ENCODE results near the gene FRMD5. TPM values are rescaled to one million over a fixed set of nuclear protein-coding genes. Genes with fewer than 3 reads are reported as not detected.

Gene FRMD5
- total RNA-seq, 4 donors from 2014 or later, result 0.13 to 0.37 (median 0.24) TPM; not detected in 1

GRCh38 chr15:43928152-43928551 is 266.9 kb downstream of the FRMD5 start:
- no peak for ATAC-seq (ENCODE audit: low FRiP score)
- no peak for DNase-seq (ENCODE audit: low spot score)
- no peak for TF ChIP-seq CTCF (IDR thresholded peaks at IDR 0.05)

- TF ChIP-seq CTCF (IDR thresholded peaks at IDR 0.05), result no peak
- DNase-seq (ENCODE audit: low spot score) (no peak), ATAC-seq (ENCODE audit: low FRiP score) (no peak)
Observed at GRCh38 chr15:43927203-43927602, 267.9 kb downstream of the FRMD5 start.

GRCh38 chr15:43923553-43923952 is 271.5 kb downstream of the FRMD5 start:
- TF ChIP-seq CTCF (IDR thresholded peaks at IDR 0.05), result no peak
- DNase-seq (ENCODE audit: low spot score) (no peak), ATAC-seq (ENCODE audit: low FRiP score) (no peak)

GRCh38 chr15:43922021-43922420 is 273.1 kb downstream of the FRMD5 start:
- DNase-seq (ENCODE audit: low spot score) (no peak), ATAC-seq (ENCODE audit: low FRiP score) (no peak)
- no peak for TF ChIP-seq CTCF (IDR thresholded peaks at IDR 0.05)

- DNase-seq (ENCODE audit: low spot score) (no peak), ATAC-seq (ENCODE audit: low FRiP score) (no peak)
- no peak for TF ChIP-seq CTCF (IDR thresholded peaks at IDR 0.05)
Observed at GRCh38 chr15:43920815-43921214, 274.3 kb downstream of the FRMD5 start.

- ATAC-seq (ENCODE audit: low FRiP score) (peak; percentile 26), DNase-seq (ENCODE audit: low spot score) (no peak)
- no peak for TF ChIP-seq CTCF (IDR thresholded peaks at IDR 0.05)
Observed at GRCh38 chr15:43920254-43920600, 274.8 kb downstream of the FRMD5 start.

- no peak for TF ChIP-seq CTCF (IDR thresholded peaks at IDR 0.05)
- ATAC-seq (ENCODE audit: low FRiP score) (peak; percentile 9), DNase-seq (ENCODE audit: low spot score) (no peak)
Observed at GRCh38 chr15:43919540-43920253, 275.4 kb downstream of the FRMD5 start.

Data from omental fat pad (tissue), 4 donors.